Fibroblast of pulmonary artery (primary cell): Measurements from ENCODE around the gene PCDHA12.
"Not testable (repeated sequence)": the region's sequence is repeated elsewhere in the genome, so short reads cannot be mapped to it uniquely, and the experiment has no call there.

Experiments
- DNase-seq: peaks from one replicate; pipeline ENCODE4 v3.0.0-alpha.2; 2010; ENCODE audit warnings: low read depth
- H3K4me3 ChIP-seq: replicated peaks from 2 replicates; pipeline ENCODE4 v1.5.1; 2011; ENCODE audit warnings: low read depth, mild to moderate bottlenecking, control low read depth, low read length, moderate library complexity
- CTCF ChIP-seq: IDR thresholded peaks from 2 replicates; pipeline ENCODE4 v1.5.1; 2011; ENCODE audit warnings: mild to moderate bottlenecking, control low read depth, low read length, inconsistent platforms; ENCODE audit errors: missing control alignments

Gene PCDHA12, protein sequence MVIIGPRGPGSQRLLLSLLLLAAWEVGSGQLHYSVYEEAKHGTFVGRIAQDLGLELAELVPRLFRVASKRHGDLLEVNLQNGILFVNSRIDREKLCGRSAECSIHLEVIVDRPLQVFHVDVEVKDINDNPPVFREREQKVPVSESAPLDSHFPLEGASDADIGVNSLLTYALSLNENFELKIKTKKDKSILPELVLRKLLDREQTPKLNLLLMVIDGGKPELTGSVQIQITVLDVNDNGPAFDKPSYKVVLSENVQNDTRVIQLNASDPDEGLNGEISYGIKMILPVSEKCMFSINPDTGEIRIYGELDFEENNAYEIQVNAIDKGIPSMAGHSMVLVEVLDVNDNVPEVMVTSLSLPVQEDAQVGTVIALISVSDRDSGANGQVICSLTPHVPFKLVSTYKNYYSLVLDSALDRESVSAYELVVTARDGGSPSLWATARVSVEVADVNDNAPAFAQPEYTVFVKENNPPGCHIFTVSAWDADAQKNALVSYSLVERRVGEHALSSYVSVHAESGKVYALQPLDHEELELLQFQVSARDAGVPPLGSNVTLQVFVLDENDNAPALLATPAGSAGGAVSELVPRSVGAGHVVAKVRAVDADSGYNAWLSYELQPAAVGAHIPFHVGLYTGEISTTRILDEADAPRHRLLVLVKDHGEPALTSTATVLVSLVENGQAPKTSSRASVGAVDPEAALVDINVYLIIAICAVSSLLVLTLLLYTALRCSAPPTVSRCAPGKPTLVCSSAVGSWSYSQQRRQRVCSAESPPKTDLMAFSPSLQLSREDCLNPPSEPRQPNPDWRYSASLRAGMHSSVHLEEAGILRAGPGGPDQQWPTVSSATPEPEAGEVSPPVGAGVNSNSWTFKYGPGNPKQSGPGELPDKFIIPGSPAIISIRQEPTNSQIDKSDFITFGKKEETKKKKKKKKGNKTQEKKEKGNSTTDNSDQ

DNA sequence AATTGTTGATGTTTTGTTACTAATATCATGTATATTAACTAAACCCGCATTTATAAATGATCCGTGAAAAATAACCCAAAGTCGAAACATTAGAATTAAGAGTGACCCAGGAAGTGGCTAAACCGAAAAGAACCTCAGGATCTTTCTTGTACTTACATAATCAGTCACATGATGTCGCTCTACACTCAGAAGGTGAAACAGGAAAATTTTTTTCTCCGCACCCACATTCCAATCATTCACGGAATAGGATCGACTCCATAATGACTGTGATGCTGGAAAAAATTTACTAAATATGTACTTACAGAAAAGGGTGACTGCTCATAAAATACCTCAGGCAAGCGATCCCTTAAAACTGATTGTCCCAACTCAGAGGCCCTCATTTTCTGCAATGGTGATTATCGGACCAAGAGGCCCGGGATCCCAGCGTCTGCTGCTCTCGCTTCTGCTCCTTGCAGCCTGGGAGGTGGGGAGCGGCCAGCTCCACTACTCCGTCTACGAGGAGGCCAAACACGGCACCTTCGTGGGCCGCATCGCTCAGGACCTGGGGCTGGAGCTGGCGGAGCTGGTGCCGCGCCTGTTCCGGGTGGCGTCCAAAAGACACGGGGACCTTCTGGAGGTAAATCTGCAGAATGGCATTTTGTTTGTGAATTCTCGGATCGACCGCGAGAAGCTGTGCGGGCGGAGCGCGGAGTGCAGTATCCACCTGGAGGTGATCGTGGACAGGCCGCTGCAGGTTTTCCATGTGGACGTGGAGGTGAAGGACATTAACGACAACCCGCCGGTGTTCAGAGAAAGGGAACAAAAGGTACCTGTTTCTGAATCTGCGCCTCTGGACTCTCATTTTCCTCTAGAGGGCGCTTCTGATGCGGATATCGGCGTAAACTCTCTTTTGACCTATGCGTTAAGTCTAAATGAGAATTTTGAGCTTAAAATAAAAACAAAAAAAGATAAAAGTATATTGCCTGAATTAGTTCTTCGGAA, at the start of gene PCDHA12:
PCDHA12 (plus strand) TSS at position 224 of the 981 bp plus-strand sequence; CDS start at position 389, 165 bp downstream.
- no peak for DNase-seq
- no peak for TF ChIP-seq CTCF
- H3K4me3 ChIP-seq: no peak within 1 kb of the TSS

- no peak for TF ChIP-seq CTCF
- H3K4me3 ChIP-seq: peak within 1 kb of the TSS; percentile 12
Measured at GRCh38 chr5:140827704-140828361, 47.3 kb upstream of the PCDHA12 start, which contains the start of gene PCDHA6. Gene PCDHA6 (plus strand): TSS chr5:140827960. CDS start chr5:140828092, 132 bp downstream.

GRCh38 chr5:140828362-140828737, 46.8 kb upstream of the PCDHA12 start:
- H3K4me3 ChIP-seq: no peak overlapping the region
- no peak for TF ChIP-seq CTCF
- no peak for DNase-seq

More at GRCh38 chr5:140827704-140828361, 47.3 kb upstream of the PCDHA12 start, which contains the start of gene PCDHA6:
- DNase-seq: peak; percentile 7

GRCh38 chr5:140829511-140830501, 45.3 kb upstream of the PCDHA12 start:
- H3K4me3 ChIP-seq, DNase-seq: not testable (repeated sequence)

DNA sequence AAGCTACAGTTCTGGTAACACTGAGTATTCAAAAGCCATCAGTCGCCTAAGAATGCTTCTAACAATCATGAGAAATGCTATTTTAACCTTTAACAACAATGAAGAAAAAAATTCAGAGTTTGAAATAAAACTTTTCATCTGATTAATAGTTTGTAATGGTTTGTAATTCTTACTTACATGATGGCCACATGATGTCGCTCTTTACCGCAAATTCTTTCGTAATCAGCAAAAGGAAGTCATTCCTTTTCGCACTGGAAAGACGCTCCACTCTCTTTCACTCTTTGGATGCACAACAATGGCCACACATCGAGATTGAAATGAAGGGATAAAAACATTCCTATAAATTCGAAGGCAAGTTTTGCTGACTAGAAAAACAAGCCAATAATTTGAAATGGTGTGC, 41.1 kb upstream of the PCDHA12 start, which contains the start of gene PCDHA7:
PCDHA7 (plus strand) TSS at position 277 of the 400 bp plus-strand sequence; CDS start at position 392, 115 bp downstream.
- TF ChIP-seq CTCF: peak; percentile 13
- peak; percentile 40 for DNase-seq
- peak within 1 kb of the TSS; percentile 31 for H3K4me3 ChIP-seq

- peak overlapping the region; percentile 31 for H3K4me3 ChIP-seq
Measured at GRCh38 chr5:140834439-140835008, 40.6 kb upstream of the PCDHA12 start.

More at GRCh38 chr5:140834439-140835008, 40.6 kb upstream of the PCDHA12 start:
- DNase-seq: not testable (repeated sequence)
